Neuronal stem cell (in vitro differentiated cells): ENCODE results near the gene C18orf54. TPM values are rescaled to one million over a fixed set of nuclear protein-coding genes. Genes with fewer than 3 reads are reported as not detected.
"Not testable (repeated sequence)": the region's sequence is repeated elsewhere in the genome, so short reads cannot be mapped to it uniquely, and the experiment has no call there.

ENCODE experiments used
- DNase-seq: peaks from one replicate; pipeline ENCODE4 v3.0.0-alpha.2; 2013; ENCODE audit warnings: low spot score
- H2AFZ ChIP-seq: one replicate; pipeline ENCODE4 v1.6.1; 2013; ENCODE audit warnings: mild to moderate bottlenecking, low read length, inconsistent platforms
- H2AK5ac ChIP-seq: 2 replicates; pipeline ENCODE4 v1.6.1; 2013; ENCODE audit warnings: low read depth, mild to moderate bottlenecking, inconsistent platforms, low read length, moderate library complexity, mixed read lengths
- H2BK120ac ChIP-seq: 2 replicates; pipeline ENCODE4 v1.6.1; 2013; ENCODE audit warnings: low read depth, mild to moderate bottlenecking, inconsistent platforms, low read length, moderate library complexity, mixed read lengths
- H2BK12ac ChIP-seq: one replicate; pipeline ENCODE4 v1.6.1; 2013; ENCODE audit warnings: low read length, inconsistent platforms
- H2BK15ac ChIP-seq: 2 replicates; pipeline ENCODE4 v1.6.1; 2013; ENCODE audit warnings: mild to moderate bottlenecking, low read length, inconsistent platforms, mixed read lengths
- H2BK5ac ChIP-seq: one replicate; pipeline ENCODE4 v1.6.1; 2013; ENCODE audit warnings: inconsistent platforms, mild to moderate bottlenecking, low read length, moderate library complexity
- H3K14ac ChIP-seq: one replicate; pipeline ENCODE4 v1.6.1; 2013; ENCODE audit warnings: low read length, inconsistent platforms
- H3K18ac ChIP-seq: 2 replicates; pipeline ENCODE4 v1.6.1; 2013; ENCODE audit warnings: low read length, inconsistent platforms
- H3K23ac ChIP-seq: 2 replicates; pipeline ENCODE4 v1.6.1; 2013; ENCODE audit warnings: low read depth, mild to moderate bottlenecking, mixed read lengths, low read length, inconsistent platforms; ENCODE audit not compliant: poor library complexity
- H3K27ac ChIP-seq: replicated peaks from 3 replicates; pipeline ENCODE4 v1.5.1; 2013; ENCODE audit warnings: low read length, inconsistent platforms
- H3K27me3 ChIP-seq, 3 experiments: 2 replicates each; pipeline ENCODE4 v1.6.1; 2013; ENCODE audit warnings: low read length in 3 of 3, mild to moderate bottlenecking in 2 of 3, inconsistent platforms in 1 of 3, low read depth in 1 of 3, mixed read lengths in 1 of 3, moderate library complexity in 1 of 3; ENCODE audit not compliant: control insufficient read depth in 3 of 3, insufficient read depth in 3 of 3
- H3K36me3 ChIP-seq, 2 donors: replicated peaks in 1 of 2; 2 replicates each; pipeline ENCODE4 v1.6.1; 2013; ENCODE audit warnings: low read length in 2 of 2; ENCODE audit not compliant: control insufficient read depth in 2 of 2, insufficient read depth in 2 of 2
- H3K4ac ChIP-seq: 2 replicates; pipeline ENCODE4 v1.6.1; 2013; ENCODE audit warnings: inconsistent platforms, mild to moderate bottlenecking, low read length, moderate library complexity
- H3K4me1 ChIP-seq, 2 donors: 1 replicate in 1 of 2; 2 replicates in 1 of 2; pipeline ENCODE4 v1.6.1; 2013; ENCODE audit warnings: low read length in 2 of 2, low read depth in 1 of 2; ENCODE audit not compliant: control insufficient read depth in 2 of 2, insufficient read depth in 1 of 2
- H3K4me2 ChIP-seq: one replicate; pipeline ENCODE4 v1.6.1; 2013; ENCODE audit warnings: mild to moderate bottlenecking, low read length, inconsistent platforms; ENCODE audit not compliant: insufficient read depth, poor library complexity, severe bottlenecking
- H3K4me3 ChIP-seq, 2 donors: 2 replicates each; pipeline ENCODE4 v1.5.1; 2013; ENCODE audit warnings: low read length in 2 of 2, mild to moderate bottlenecking in 2 of 2, inconsistent platforms in 1 of 2, moderate library complexity in 1 of 2
- H3K79me1 ChIP-seq: one replicate; pipeline ENCODE4 v1.6.1; 2013; ENCODE audit warnings: low read depth, mild to moderate bottlenecking, inconsistent platforms, low read length, moderate library complexity
- H3K9ac ChIP-seq: one replicate; pipeline ENCODE4 v1.6.1; 2013; ENCODE audit warnings: mild to moderate bottlenecking, low read depth, low read length, inconsistent platforms; ENCODE audit not compliant: poor library complexity
- H3K9me3 ChIP-seq, 2 donors: replicated peaks in 1 of 2; 2 replicates each; pipeline versions ENCODE3 to v1.6.1; 2013; ENCODE audit warnings: low read length in 2 of 2, mild to moderate bottlenecking in 2 of 2, inconsistent platforms in 1 of 2, low read depth in 1 of 2, mixed read lengths in 1 of 2, moderate library complexity in 1 of 2; ENCODE audit not compliant: control insufficient read depth in 2 of 2, insufficient read depth in 1 of 2
- H4K8ac ChIP-seq: one replicate; pipeline ENCODE4 v1.6.1; 2013; ENCODE audit warnings: low read depth, mild to moderate bottlenecking, inconsistent platforms, low read length, moderate library complexity
- H4K91ac ChIP-seq: one replicate; pipeline ENCODE4 v1.6.1; 2013; ENCODE audit warnings: low read length, low read depth, mild to moderate bottlenecking, inconsistent platforms; ENCODE audit not compliant: poor library complexity
- WGBS, 2 donors: extraction: QIAGEN DNeasy Blood & Tissue Kit; methylation state at CpG; one replicate each; pipeline ENCODE4 v1.1.7; 2013; ENCODE audit warnings: missing lambda C conversion rate in 2 of 2, mixed read lengths in 1 of 2; ENCODE audit not compliant: insufficient read length in 2 of 2, insufficient replicate concordance in 1 of 2; ENCODE audit errors: extremely low coverage in 2 of 2; 5-methylcytosine and 5-hydroxymethylcytosine counted together
- polyA plus RNA-seq, 2 experiments: library from polyadenylated mRNA; stranded (reverse); fragments of 200-250 nt; gene quantifications; one replicate each; pipeline ENCODE4 v1.2.3, GENCODE V29; 2013

The C18orf54 gene
- polyA plus RNA-seq (2013, experiment 1 of 2) = 19.9 TPM
- polyA plus RNA-seq (2013, experiment 2 of 2) = 20.3 TPM

DNA sequence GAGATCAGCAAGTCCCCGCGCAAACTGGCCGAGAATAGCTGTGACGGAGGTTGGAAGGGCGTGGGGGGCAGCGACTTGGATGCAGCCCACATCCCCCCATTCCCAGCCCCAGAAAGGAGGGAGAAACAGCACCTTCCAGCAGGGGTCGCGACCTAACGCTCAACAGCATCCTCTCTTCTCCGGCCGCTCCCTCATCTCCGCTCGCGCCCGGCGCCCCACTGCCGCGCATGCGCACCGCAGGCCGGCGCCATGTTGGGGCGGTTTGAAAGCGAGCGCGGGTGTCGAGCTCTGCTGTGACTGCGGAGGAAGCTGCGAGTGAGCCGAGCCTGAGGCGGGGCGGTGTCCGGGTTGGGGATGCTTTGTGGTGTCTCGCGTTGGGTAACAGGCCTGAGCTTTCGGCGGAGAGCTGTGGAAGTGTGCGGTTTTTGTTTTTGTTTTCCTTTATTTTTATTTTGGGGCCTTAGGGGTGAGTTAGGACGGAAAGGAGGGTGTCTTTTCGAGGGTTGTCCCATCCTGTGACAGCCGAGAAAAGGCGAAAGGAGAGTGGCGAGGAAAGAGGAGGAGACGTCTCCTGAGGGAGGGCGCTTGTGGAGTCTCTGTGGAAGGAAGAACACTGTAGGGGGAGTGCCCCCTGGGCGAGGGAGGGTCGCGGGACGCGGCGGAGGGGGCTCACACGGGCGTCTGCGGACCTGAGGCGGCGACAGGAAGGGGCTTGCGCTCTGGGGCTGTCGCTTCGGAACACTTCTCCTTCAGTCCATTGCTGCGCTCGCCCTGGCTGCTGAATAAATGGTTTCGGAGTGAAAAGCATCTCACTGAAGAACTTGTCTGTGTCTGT, at the start of gene C18orf54, which contains the start of gene STARD6:
Gene C18orf54, plus strand, starts transcription at position 247 of the 835 bp plus-strand sequence. CDS start 2,667 bp downstream, outside the sequence.
Gene STARD6, minus strand, starts transcription at position 199 of the 835 bp plus-strand sequence. CDS start 3,285 bp downstream, outside the sequence.
- Histone ChIP-seq H2BK15ac (peak within 1 kb of the TSS; percentile 87), H2AK5ac (no peak within 1 kb of the TSS), H3K9ac (peak within 1 kb of the TSS; percentile 89), H2BK120ac (peak within 1 kb of the TSS; percentile 62), H3K4me1 (peaks cover 2 to 5% of the 10 kb centered on the region in 2 donors), H2AFZ (peak within 1 kb of the TSS; percentile 95), H4K8ac (no peak within 1 kb of the TSS), H3K4ac (no peak within 1 kb of the TSS), H3K36me3 (peaks cover 5 to 26% of the 10 kb centered on the region in 2 donors), H3K9me3 (peaks cover 0 to 2% of the 10 kb centered on the region in 2 donors), H3K14ac (no peak within 1 kb of the TSS), H3K18ac (peak within 1 kb of the TSS; percentile 98), H3K27ac (peak within 1 kb of the TSS; percentile 80), H3K79me1 (no peaks in the 10 kb centered on the region), H2BK12ac (no peak within 1 kb of the TSS), H2BK5ac (peak within 1 kb of the TSS; percentile 83), H3K4me2 (peak within 1 kb of the TSS; percentile 72), H3K23ac (peak within 1 kb of the TSS; percentile 59), H4K91ac (no peak within 1 kb of the TSS), H3K27me3 (no peaks in the 10 kb centered on the region), H3K4me3 (peak within 1 kb of the TSS; percentile 88 to 94)
- DNase-seq = peak; percentile 95
- WGBS, 2 donors = no CpG with 5 or more reads among the region's 62 CpGs

DNA sequence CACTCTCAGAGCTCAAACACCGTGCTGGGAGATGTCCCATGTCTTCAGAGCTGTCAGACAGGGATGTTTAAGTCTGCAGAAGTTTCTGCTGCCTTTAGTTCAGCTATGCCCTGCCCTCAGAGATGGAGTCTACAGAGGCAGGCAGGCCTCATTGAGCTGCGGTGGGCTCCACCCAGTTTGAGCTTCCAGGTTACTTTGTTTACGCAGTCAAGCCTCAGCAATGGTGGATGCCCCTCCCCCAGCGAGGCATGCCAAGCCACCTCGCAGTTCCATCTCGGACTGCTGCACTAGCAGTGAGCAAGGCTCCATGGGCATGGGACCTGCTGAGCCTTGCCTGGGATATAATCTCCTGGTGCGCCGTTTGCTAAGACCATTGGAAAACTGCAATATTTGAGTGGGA, 48.1 kb upstream of the C18orf54 start:
- not testable (repeated sequence) for H3K79me1 ChIP-seq, H2BK12ac ChIP-seq, H3K23ac ChIP-seq, H3K36me3 ChIP-seq, H2AFZ ChIP-seq, H2BK5ac ChIP-seq, H2BK120ac ChIP-seq, H3K14ac ChIP-seq, H4K91ac ChIP-seq, H2BK15ac ChIP-seq, H4K8ac ChIP-seq, H2AK5ac ChIP-seq, H3K18ac ChIP-seq, H3K4ac ChIP-seq, H3K9me3 ChIP-seq, H3K4me2 ChIP-seq, H3K4me1 ChIP-seq, H3K27ac ChIP-seq, H3K9ac ChIP-seq, H3K4me3 ChIP-seq, H3K27me3 ChIP-seq, DNase-seq
- no CpG with 5 or more reads among the region's 8 CpGs for WGBS, 2 donors

DNA sequence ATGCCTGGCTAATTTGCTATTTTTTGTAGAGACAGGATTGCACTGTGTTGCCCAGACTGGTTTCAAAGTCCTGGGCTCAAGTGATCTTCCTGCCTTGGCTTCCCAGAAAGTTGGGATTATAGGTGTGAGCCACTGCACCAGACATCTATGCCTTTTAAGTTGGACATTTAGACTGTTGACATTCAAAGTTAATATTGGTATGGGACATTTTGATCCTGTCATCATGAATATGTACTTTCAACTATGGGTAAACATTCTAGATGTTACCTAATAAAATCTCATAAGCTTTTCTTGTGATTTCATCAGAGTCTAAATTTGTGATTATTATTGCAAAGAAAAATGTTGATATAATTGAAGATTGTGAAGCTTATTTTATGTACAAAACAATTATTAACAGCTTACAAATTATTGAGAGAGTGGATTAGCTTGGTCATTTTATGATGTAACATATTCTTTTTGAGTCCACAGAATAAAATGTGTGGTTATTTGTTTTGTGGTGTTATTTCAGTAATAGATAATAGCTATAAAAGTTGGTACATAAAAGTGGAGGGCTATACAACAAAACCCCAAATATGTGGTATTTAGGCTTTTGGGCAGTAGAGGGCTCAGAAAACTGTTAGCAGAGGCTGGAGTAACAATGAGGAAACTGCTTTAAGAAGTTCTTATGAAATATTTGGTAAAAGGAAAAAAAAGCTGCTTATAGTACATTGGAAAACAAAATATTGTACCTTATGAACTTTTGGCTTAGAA, 41.5 kb upstream of the C18orf54 start:
- H3K9me3 ChIP-seq = no peaks in the 10 kb centered on the region
- H4K91ac ChIP-seq = no peak overlapping the region
- H3K14ac ChIP-seq = no peak overlapping the region
- H2BK5ac ChIP-seq = no peak overlapping the region
- H3K36me3 ChIP-seq = no peaks in the 10 kb centered on the region
- no peak overlapping the region for H2AK5ac ChIP-seq
- no peak overlapping the region for H2AFZ ChIP-seq
- H3K9ac ChIP-seq = no peak overlapping the region
- no peak overlapping the region for H3K18ac ChIP-seq
- H3K23ac ChIP-seq = no peak overlapping the region
- H3K27ac ChIP-seq = no peak overlapping the region
- H2BK15ac ChIP-seq = no peak overlapping the region
- DNase-seq = no peak
- H3K4ac ChIP-seq = no peak overlapping the region
- no peaks in the 10 kb centered on the region for H3K4me1 ChIP-seq
- no peaks in the 10 kb centered on the region for H3K79me1 ChIP-seq
- no peak overlapping the region for H3K4me2 ChIP-seq
- H4K8ac ChIP-seq = no peak overlapping the region
- no peak overlapping the region for H2BK12ac ChIP-seq
- no peak overlapping the region for H3K4me3 ChIP-seq
- H2BK120ac ChIP-seq = no peak overlapping the region
- H3K27me3 ChIP-seq = no peaks in the 10 kb centered on the region

DNA sequence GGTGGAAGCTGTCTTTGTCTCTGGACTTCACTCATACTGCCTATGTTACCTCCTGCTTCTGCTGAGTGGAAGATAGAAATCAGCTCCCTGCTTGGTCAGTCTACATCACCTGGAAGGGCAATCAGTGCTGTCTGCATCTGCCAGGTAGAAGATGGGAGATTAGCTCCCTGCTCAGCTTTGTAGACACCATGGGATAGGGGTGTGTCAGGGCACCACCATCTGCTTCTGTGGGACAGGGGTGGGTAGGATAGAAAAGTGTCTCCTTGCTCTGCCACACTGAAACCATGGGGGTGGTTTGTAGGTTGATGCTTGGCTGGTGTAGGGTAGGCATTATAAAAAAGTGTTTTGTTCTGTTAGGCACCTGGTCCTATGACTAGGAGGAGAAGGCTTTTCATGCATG, 34.1 kb upstream of the C18orf54 start:
- H3K9me3 ChIP-seq = no peaks in the 10 kb centered on the region
- no peak overlapping the region for H2BK12ac ChIP-seq
- no peaks in the 10 kb centered on the region for H3K4me1 ChIP-seq
- H2AFZ ChIP-seq = no peak overlapping the region
- no peak overlapping the region for H3K4ac ChIP-seq
- no peaks in the 10 kb centered on the region for H3K36me3 ChIP-seq
- no peak for DNase-seq
- H3K4me2 ChIP-seq = no peak overlapping the region
- no peak overlapping the region for H4K91ac ChIP-seq
- H3K18ac ChIP-seq = no peak overlapping the region
- H2BK15ac ChIP-seq = no peak overlapping the region
- H3K14ac ChIP-seq = peak overlapping the region; percentile 42
- H2AK5ac ChIP-seq = no peak overlapping the region
- H3K23ac ChIP-seq = no peak overlapping the region
- H3K4me3 ChIP-seq = no peak overlapping the region
- no peaks in the 10 kb centered on the region for H3K79me1 ChIP-seq
- H3K27ac ChIP-seq = no peak overlapping the region
- H3K9ac ChIP-seq = no peak overlapping the region
- H2BK5ac ChIP-seq = no peak overlapping the region
- no peak overlapping the region for H4K8ac ChIP-seq
- H2BK120ac ChIP-seq = no peak overlapping the region
- H3K27me3 ChIP-seq = no peaks in the 10 kb centered on the region
